H9 (cell line): ENCODE data around the gene IRF2BPL. TPM values are rescaled to one million over a fixed set of nuclear protein-coding genes. Genes with fewer than 3 reads are reported as not detected.
A peak's percentile ranks its signal among the peaks of the same experiment; 100 is the strongest.

Experiments used
- DNase-seq: peaks from one replicate; pipeline ENCODE4 v3.0.0-alpha.2; 2017
- H2AFZ ChIP-seq: one replicate; pipeline ENCODE4 v1.6.1; 2013; ENCODE audit warnings: mild to moderate bottlenecking, low read length, control low read depth, moderate library complexity
- H2AK5ac ChIP-seq: 2 replicates; pipeline ENCODE4 v1.6.1; 2013; ENCODE audit warnings: low read length, control low read depth, mixed read lengths; ENCODE audit not compliant: insufficient read length
- H2BK120ac ChIP-seq: one replicate; pipeline ENCODE4 v1.6.1; 2013; ENCODE audit warnings: low read depth, mild to moderate bottlenecking, low read length, control low read depth, inconsistent platforms; ENCODE audit not compliant: poor library complexity, severe bottlenecking
- H2BK12ac ChIP-seq: 2 replicates; pipeline ENCODE4 v1.6.1; 2013; ENCODE audit warnings: low read length, control low read depth, mixed read lengths, low read depth; ENCODE audit not compliant: insufficient read length
- H2BK15ac ChIP-seq: 2 replicates; pipeline ENCODE4 v1.6.1; 2013; ENCODE audit warnings: low read depth, low read length, control low read depth
- H2BK20ac ChIP-seq: one replicate; pipeline ENCODE4 v1.6.1; 2013; ENCODE audit warnings: low read depth, mild to moderate bottlenecking, low read length, control low read depth, inconsistent platforms; ENCODE audit not compliant: poor library complexity, severe bottlenecking
- H2BK5ac ChIP-seq: 2 replicates; pipeline ENCODE4 v1.6.1; 2013; ENCODE audit warnings: low read length, control low read depth, mixed read lengths; ENCODE audit not compliant: insufficient read length
- H3K14ac ChIP-seq: 2 replicates; pipeline ENCODE4 v1.6.1; 2013; ENCODE audit warnings: low read length, control low read depth; ENCODE audit not compliant: insufficient read depth
- H3K18ac ChIP-seq: 2 replicates; pipeline ENCODE4 v1.6.1; 2013; ENCODE audit warnings: low read depth, mild to moderate bottlenecking, mixed read lengths, low read length, control low read depth; ENCODE audit not compliant: insufficient read length
- H3K23ac ChIP-seq: 2 replicates; pipeline ENCODE4 v1.6.1; 2013; ENCODE audit warnings: low read length, control low read depth, mixed read lengths, low read depth; ENCODE audit not compliant: insufficient read length
- H3K23me2 ChIP-seq: 2 replicates; pipeline ENCODE4 v1.6.1; 2013; ENCODE audit warnings: low read depth, mild to moderate bottlenecking, mixed read lengths, low read length, control low read depth; ENCODE audit not compliant: insufficient read length, poor library complexity, severe bottlenecking
- H3K27ac ChIP-seq: 2 replicates; pipeline ENCODE4 v1.5.1; 2013; ENCODE audit warnings: low read length, control low read depth, mixed read lengths, low read depth; ENCODE audit not compliant: insufficient read length
- H3K27me3 ChIP-seq: 2 replicates; pipeline ENCODE4 v1.6.1; 2013; ENCODE audit warnings: low read length, control low read depth, inconsistent platforms; ENCODE audit not compliant: insufficient read depth
- H3K4ac ChIP-seq: 2 replicates; pipeline ENCODE4 v1.6.1; 2013; ENCODE audit warnings: low read depth, mild to moderate bottlenecking, control low read depth, inconsistent platforms, low read length, moderate library complexity
- H3K4me1 ChIP-seq: 2 replicates; pipeline ENCODE4 v1.6.1; 2013; ENCODE audit warnings: low read length, control low read depth, inconsistent platforms; ENCODE audit not compliant: insufficient read depth
- H3K4me2 ChIP-seq: 2 replicates; pipeline ENCODE4 v1.6.1; 2013; ENCODE audit warnings: low read length, control low read depth, mixed read lengths; ENCODE audit not compliant: insufficient read length, insufficient read depth
- H3K56ac ChIP-seq: 2 replicates; pipeline ENCODE4 v1.6.1; 2013; ENCODE audit warnings: low read depth, mild to moderate bottlenecking, mixed read lengths, low read length, control low read depth; ENCODE audit not compliant: insufficient read length
- H3K79me1 ChIP-seq: 2 replicates; pipeline ENCODE4 v1.6.1; 2013; ENCODE audit warnings: low read depth, mild to moderate bottlenecking, moderate library complexity, low read length, control low read depth, inconsistent platforms; ENCODE audit not compliant: insufficient read depth, poor library complexity, severe bottlenecking
- H3K79me2 ChIP-seq: 2 replicates; pipeline ENCODE4 v1.6.1; 2013; ENCODE audit warnings: low read length, control low read depth, inconsistent platforms; ENCODE audit not compliant: insufficient read depth
- H3K9ac ChIP-seq: 2 replicates; pipeline ENCODE4 v1.6.1; 2013; ENCODE audit warnings: low read length, control low read depth, mixed read lengths; ENCODE audit not compliant: insufficient read length; ENCODE audit errors: extremely low read depth
- H3K9me3 ChIP-seq: one replicate; pipeline ENCODE4 v1.6.1; 2013; ENCODE audit warnings: low read depth, low read length, inconsistent platforms; ENCODE audit not compliant: control insufficient read depth
- H3T11ph ChIP-seq: one replicate; pipeline ENCODE4 v1.6.1; 2013; ENCODE audit warnings: mild to moderate bottlenecking, low read length, control low read depth, inconsistent platforms
- H4K20me1 ChIP-seq: one replicate; pipeline ENCODE4 v1.6.1; 2013; ENCODE audit not compliant: control insufficient read depth, insufficient read length, insufficient read depth
- H4K5ac ChIP-seq: 2 replicates; pipeline ENCODE4 v1.6.1; 2013; ENCODE audit warnings: low read depth, mild to moderate bottlenecking, mixed read lengths, low read length, control low read depth; ENCODE audit not compliant: insufficient read length
- H4K8ac ChIP-seq: replicated peaks from 2 replicates; pipeline ENCODE4 v1.6.1; 2013; ENCODE audit warnings: low read length, control low read depth, mixed read lengths, low read depth; ENCODE audit not compliant: insufficient read length
- H4K91ac ChIP-seq: 2 replicates; pipeline ENCODE4 v1.6.1; 2013; ENCODE audit warnings: low read depth, mild to moderate bottlenecking, moderate library complexity, mixed read lengths, low read length, control low read depth; ENCODE audit not compliant: insufficient read length
- H3K27ac Mint-ChIP-seq, 3 experiments: 2 replicates in 2 of 3; 3 replicates in 1 of 3; pipeline ENCODE4 v1.8.0; 2020 to 2021; ENCODE audit warnings: mixed read lengths in 3 of 3, mild to moderate bottlenecking in 1 of 3, moderate library complexity in 1 of 3
- H3K27me3 Mint-ChIP-seq: 2 replicates; pipeline ENCODE4 v1.8.0; 2021; ENCODE audit warnings: low read depth, mild to moderate bottlenecking, moderate library complexity, mixed read lengths
- H3K36me3 Mint-ChIP-seq, 3 experiments: 2 replicates in 2 of 3; 3 replicates in 1 of 3; pipeline ENCODE4 v1.8.0; 2020 to 2021; ENCODE audit warnings: low read depth in 3 of 3, mixed read lengths in 3 of 3; ENCODE audit not compliant: insufficient read depth in 1 of 3
- H3K4me1 Mint-ChIP-seq, 2 experiments: 2 replicates each; pipeline ENCODE4 v1.8.0; 2020; ENCODE audit warnings: mixed read lengths in 2 of 2
- H3K4me3 Mint-ChIP-seq, 2 experiments: 2 replicates in 1 of 2; 3 replicates in 1 of 2; pipeline ENCODE4 v1.8.0; 2020 to 2021; ENCODE audit warnings: mild to moderate bottlenecking in 2 of 2, mixed read lengths in 2 of 2, moderate library complexity in 1 of 2
- H3K9me3 Mint-ChIP-seq, 2 experiments: 2 replicates in 1 of 2; 3 replicates in 1 of 2; pipeline ENCODE4 v1.8.0; 2020; ENCODE audit warnings: mild to moderate bottlenecking in 2 of 2, mixed read lengths in 2 of 2, moderate library complexity in 1 of 2
- WGBS: extraction: QIAGEN DNeasy Blood & Tissue Kit; methylation state at CpG from one replicate; pipeline ENCODE4 v1.1.7; 2013; ENCODE audit warnings: missing lambda C conversion rate, low lambda C conversion rate, mixed read lengths; ENCODE audit not compliant: insufficient read length; ENCODE audit errors: extremely low coverage; 5-methylcytosine and 5-hydroxymethylcytosine counted together
- total RNA-seq: library from RNA; stranded (reverse); gene quantifications from 2 replicates; pipeline ENCODE4 v1.2.1, GENCODE V29; 2021
- TF ChIP-seq, protein P1 (sequence below): fragments of 200-600 bp; sonication (generic); conservative IDR thresholded peaks from 3 replicates; pipeline ENCODE4 v1.8.0; 2021; ENCODE audit warnings: antibody characterized with exemption, mild to moderate bottlenecking

The IRF2BPL gene
- total RNA-seq, 1 experiment from 2014 or later: 59.0 TPM

DNA sequence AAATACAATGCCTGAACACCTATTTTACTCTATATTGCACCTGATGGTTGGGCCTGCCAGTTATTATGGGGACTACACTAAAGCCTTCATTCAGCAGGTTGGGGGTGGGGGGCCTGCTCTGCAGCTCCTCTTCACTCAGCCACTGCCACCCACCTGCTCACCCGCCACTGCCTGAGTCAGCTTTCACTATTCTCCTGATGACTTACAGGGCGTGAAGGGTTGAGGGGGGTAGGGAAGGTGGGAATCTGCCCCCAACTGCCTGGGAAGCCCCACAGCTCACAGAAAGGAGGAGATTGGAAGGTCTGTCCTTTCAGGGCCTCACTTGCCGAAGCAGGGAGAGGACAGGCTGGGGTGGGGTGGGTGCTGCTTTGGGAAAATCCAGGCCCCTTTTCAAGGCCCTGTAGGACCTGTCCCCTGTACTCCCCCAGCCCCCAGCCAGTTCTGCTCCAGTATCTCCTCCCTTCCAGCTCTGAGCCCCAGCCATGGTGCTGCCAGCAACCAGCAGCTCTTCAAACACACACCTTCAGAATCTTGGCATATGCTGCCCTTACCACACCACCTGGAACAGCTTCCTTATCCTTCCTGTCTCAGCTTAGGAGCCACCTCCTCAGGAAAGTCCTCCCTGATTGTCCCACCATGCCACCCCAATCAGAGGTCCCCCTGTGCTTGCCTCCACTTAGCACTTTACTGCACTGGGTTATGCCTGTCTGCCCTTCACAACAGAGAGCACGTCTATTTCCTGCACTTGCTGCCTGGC is 33.1 kb downstream of the IRF2BPL start:
- no peak overlapping the region for H2BK12ac ChIP-seq
- no peak overlapping the region for H4K91ac ChIP-seq
- Mint-ChIP-seq H3K9me3 (no peaks in the 10 kb centered on the region; a peak in 1 of 5 replicates), H3K27ac (peak overlapping the region; percentile 64 to 82 (median 72)), H3K4me3 (no peak overlapping the region; a peak in 2 of 5 replicates), H3K27me3 (peaks cover 2% of the 10 kb centered on the region), H3K4me1 (peaks cover 40 to 52% of the 10 kb centered on the region in 2 experiments), H3K36me3 (no peaks in the 10 kb centered on the region; a peak in 1 of 7 replicates)
- H2BK20ac ChIP-seq: no peak overlapping the region
- no peak overlapping the region for H4K5ac ChIP-seq
- no peak overlapping the region for H3K9ac ChIP-seq
- peaks cover 17% of the 10 kb centered on the region; the same call in 1 of the 2 replicates for H3K4me1 ChIP-seq
- H3K56ac ChIP-seq: no peak overlapping the region
- H3K4me2 ChIP-seq: no peak overlapping the region
- H3T11ph ChIP-seq: no peak overlapping the region
- no peaks in the 10 kb centered on the region for H3K79me1 ChIP-seq
- H3K18ac ChIP-seq: peak overlapping the region; percentile 5
- no peaks in the 10 kb centered on the region for H4K20me1 ChIP-seq
- no peaks in the 10 kb centered on the region for H3K23me2 ChIP-seq
- no peak overlapping the region for H2BK5ac ChIP-seq
- no peak overlapping the region for H2BK15ac ChIP-seq
- no peak overlapping the region for H3K23ac ChIP-seq
- no peak overlapping the region for H3K27ac ChIP-seq
- H3K14ac ChIP-seq: peak overlapping the region; percentile 1; the same call in 1 of the 2 replicates
- TF ChIP-seq, protein P1, sequence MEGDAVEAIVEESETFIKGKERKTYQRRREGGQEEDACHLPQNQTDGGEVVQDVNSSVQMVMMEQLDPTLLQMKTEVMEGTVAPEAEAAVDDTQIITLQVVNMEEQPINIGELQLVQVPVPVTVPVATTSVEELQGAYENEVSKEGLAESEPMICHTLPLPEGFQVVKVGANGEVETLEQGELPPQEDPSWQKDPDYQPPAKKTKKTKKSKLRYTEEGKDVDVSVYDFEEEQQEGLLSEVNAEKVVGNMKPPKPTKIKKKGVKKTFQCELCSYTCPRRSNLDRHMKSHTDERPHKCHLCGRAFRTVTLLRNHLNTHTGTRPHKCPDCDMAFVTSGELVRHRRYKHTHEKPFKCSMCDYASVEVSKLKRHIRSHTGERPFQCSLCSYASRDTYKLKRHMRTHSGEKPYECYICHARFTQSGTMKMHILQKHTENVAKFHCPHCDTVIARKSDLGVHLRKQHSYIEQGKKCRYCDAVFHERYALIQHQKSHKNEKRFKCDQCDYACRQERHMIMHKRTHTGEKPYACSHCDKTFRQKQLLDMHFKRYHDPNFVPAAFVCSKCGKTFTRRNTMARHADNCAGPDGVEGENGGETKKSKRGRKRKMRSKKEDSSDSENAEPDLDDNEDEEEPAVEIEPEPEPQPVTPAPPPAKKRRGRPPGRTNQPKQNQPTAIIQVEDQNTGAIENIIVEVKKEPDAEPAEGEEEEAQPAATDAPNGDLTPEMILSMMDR: no peak
- H4K8ac ChIP-seq: no peak overlapping the region
- H3K27me3 ChIP-seq: no peaks in the 10 kb centered on the region
- no CpG with 5 or more reads among the region's 4 CpGs for WGBS
- H2AFZ ChIP-seq: no peak overlapping the region
- H3K9me3 ChIP-seq: no peaks in the 10 kb centered on the region
- H3K4ac ChIP-seq: no peak overlapping the region
- no peak overlapping the region for H2AK5ac ChIP-seq
- DNase-seq: no peak
- no peak overlapping the region for H2BK120ac ChIP-seq
- no peaks in the 10 kb centered on the region for H3K79me2 ChIP-seq
